Cardiac fibroblast (primary cell): ENCODE data around the gene HAO2.
"Not testable (repeated sequence)": the region's sequence is repeated elsewhere in the genome, so short reads cannot be mapped to it uniquely, and the experiment has no call there.

Source experiments
- DNase-seq, 2 donors: peaks; one replicate each; pipeline versions ENCODE4 v3.0.0 to v3.0.0-alpha.2; 2010; ENCODE audit warnings: low read depth in 2 of 2
- H3K4me3 ChIP-seq, 2 donors: replicated peaks in 1 of 2; 1 replicate in 1 of 2; 2 replicates in 1 of 2; pipeline ENCODE4 v1.5.1; 2011; ENCODE audit warnings: low read depth in 2 of 2, low read length in 2 of 2, mild to moderate bottlenecking in 2 of 2, moderate library complexity in 1 of 2
- TF ChIP-seq, protein P1 (sequence below): IDR thresholded peaks from one replicate; pipeline ENCODE4 v1.5.1; 2011; ENCODE audit warnings: low read depth, mild to moderate bottlenecking, low read length, inconsistent platforms

The HAO2 gene

DNA sequence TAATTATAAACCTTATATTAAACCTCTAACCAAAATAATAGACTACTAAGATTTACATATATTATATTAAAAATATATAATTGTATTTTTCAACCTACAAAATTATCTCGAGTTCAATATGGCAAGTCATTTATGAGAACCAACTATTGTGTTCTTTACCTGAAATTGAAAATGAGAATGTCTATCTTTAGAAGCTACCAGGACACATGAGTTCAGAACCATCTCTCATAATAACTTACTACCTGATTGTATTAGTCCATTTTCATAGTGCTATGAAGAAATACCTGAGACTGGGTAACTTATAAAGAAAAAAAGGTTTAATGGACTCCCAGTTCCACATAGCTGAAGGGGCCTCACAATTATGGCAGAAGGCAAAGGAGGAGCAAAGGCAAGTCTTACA, 6.8 kb downstream of the HAO2 start:
- TF ChIP-seq, protein P1, sequence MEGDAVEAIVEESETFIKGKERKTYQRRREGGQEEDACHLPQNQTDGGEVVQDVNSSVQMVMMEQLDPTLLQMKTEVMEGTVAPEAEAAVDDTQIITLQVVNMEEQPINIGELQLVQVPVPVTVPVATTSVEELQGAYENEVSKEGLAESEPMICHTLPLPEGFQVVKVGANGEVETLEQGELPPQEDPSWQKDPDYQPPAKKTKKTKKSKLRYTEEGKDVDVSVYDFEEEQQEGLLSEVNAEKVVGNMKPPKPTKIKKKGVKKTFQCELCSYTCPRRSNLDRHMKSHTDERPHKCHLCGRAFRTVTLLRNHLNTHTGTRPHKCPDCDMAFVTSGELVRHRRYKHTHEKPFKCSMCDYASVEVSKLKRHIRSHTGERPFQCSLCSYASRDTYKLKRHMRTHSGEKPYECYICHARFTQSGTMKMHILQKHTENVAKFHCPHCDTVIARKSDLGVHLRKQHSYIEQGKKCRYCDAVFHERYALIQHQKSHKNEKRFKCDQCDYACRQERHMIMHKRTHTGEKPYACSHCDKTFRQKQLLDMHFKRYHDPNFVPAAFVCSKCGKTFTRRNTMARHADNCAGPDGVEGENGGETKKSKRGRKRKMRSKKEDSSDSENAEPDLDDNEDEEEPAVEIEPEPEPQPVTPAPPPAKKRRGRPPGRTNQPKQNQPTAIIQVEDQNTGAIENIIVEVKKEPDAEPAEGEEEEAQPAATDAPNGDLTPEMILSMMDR = no peak
- no peak overlapping the region for H3K4me3 ChIP-seq
- no peak for DNase-seq

DNA sequence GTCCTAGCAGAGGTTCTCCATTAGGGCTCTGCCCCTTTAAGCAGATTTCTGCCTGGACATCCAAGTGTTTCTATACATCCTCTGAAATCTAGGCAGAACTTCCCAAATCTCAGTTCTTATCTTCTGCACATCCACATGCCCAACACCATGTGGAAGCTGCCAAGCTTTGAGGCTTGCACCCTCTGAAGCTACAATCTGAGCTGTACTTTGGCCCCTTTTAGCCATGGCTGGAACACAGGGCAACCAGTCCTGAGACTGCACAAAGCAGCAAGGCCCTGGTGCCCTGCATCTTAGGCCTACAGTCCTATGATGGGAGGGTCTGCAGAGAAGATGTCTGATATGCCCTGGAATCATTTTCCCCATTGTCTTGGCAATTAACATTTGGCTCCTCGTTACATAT, 8.0 kb downstream of the HAO2 start:
- TF ChIP-seq, protein P1 = no peak
- no peak overlapping the region for H3K4me3 ChIP-seq
- no peak for DNase-seq

DNA sequence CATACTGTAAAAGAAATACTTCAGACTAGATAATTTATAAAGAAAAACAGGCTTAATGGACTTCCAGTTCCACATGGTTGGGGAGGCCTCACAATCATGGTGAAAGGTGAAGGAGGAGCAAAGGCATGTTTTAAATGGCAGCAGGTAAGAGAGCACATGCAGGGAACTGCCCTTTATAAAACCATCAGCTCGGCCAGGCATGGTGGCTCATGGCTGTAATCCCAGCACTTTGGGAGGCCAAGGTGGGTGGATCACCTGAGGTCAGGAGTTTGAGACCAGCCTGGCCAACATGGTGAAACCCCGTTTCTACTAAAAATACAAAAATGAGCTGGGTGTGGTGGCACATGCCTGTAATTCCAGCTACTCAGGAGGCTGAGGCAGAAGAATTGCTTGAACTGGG, 9.0 kb downstream of the HAO2 start:
- not testable (repeated sequence) for DNase-seq, H3K4me3 ChIP-seq

DNA sequence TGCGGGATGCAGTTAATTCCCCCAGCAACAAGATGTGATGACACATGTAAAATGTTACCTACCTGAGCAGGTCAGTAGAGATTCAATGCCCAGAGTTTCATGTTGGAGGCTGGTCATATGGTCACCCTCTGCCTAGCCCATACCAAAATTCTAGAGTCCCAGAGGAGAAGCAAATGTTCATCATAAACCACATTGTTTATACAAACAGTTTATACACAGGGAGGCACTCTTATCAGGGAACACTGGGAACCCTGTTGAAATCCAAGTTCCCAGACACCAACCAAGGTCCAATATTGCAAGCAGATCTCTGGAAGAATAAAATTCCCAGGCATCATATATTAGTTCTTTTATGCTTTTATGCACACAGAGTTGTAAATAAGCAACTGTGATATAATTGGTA, 10.5 kb downstream of the HAO2 start:
- TF ChIP-seq, protein P1 = no peak
- H3K4me3 ChIP-seq = no peak overlapping the region
- DNase-seq = no peak

DNA sequence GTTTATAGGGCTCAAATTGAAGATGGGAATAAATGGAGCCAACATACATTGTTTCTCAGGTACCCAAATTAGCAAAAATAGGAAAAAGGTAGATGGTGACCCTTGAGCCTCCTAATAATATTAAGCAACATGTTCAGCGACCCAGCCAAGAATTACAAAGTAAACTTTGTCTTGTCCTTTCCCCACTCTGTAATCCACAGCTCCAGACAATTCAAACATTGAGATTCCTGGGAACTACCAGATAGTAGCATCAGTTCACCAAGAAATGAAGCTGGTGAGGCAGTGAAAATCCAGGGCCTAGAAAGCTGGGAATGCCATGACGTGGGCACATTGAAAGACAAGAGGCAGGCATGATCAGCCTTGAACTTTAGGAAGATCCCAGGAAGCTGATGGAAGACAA, 11.7 kb downstream of the HAO2 start:
- TF ChIP-seq, protein P1 = no peak

DNA sequence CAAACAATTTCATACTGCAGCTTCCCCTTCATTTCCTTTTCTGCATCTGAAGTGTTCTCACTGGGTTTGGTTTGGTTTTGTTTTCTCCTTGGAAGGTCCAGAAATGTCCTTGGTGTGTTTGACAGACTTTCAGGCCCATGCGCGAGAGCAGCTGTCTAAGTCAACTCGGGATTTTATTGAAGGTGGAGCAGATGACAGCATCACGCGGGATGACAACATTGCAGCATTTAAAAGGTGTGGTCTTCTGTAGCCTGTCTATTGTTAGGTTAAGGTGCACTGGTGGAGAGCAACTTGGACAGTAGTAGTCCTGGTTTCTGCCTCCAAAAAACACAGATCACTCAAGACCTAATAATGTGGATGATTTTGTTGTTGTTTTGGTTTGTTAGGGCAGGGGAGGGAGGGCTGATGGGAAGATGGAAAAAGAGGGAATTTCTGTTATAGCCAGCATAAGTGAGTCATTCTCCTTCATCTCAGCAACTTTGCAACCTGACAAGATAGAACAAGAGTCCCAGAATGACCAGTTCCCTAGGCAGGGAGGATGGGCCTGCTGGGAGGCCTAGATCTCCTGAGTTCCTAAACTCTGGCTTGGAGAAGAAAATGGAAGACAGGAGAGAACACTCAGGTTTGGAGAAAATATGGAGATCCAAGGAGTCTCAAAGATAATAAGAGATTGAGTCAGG, 12.5 kb downstream of the HAO2 start:
- no peak overlapping the region for H3K4me3 ChIP-seq
- DNase-seq = no peak
- TF ChIP-seq, protein P1 = no peak

More for the DNA sequence above, 11.7 kb downstream of the HAO2 start:
- no peak for DNase-seq
- H3K4me3 ChIP-seq = no peak overlapping the region

DNA sequence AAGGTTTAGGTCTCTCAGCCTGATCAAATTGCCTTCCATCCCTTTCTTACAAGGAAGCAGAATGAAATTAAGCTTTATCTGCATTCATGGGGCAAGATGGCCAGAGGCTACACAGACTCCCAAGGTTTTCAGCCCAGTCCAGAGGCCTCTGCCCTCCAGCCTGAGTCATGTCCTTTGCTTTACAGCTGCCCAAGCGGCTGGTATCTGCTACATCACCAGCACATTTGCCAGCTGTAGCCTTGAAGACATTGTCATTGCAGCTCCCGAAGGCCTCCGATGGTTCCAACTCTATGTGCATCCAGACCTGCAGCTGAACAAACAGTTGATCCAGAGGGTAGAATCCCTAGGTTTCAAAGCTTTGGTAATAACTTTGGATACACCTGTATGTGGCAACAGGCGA, 16.0 kb downstream of the HAO2 start:
- no peak for DNase-seq
- TF ChIP-seq, protein P1 = no peak

More for the DNA sequence above, 16.0 kb downstream of the HAO2 start:
- H3K4me3 ChIP-seq = no peak overlapping the region
